HG03558 (cell line): ENCODE results near the gene WFDC8.
"Not testable (repeated sequence)": the region's sequence is repeated elsewhere in the genome, so short reads cannot be mapped to it uniquely, and the experiment has no call there.

Experiments used
- ATAC-seq: cut with Tn5 transposase; IDR thresholded peaks from one replicate; pipeline ENCODE4 v1.9.1; 2021; ENCODE audit warnings: moderate number of reproducible peaks; ENCODE audit not compliant: unreplicated experiment; ENCODE audit errors: extremely low read depth

Gene WFDC8

DNA sequence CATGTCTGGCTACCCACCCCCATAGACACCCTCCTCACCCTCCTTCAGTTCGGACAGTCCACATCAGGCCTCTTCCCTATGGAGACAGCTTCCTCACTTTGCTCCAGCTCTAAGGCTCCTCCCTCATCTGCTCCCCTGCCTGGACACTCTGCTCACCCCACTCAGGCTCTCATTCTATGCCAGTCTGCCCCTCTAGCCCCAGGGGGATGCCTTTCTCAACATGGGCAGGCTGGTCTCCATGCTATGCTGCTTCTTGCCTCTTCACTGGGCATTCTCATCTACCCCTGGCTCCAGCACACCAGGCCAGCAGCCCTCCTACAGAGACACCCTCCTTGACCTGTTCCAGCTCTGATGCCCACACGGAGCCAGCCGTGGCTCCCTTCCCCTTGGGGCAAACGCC lies at the start of gene WFDC8:
Gene WFDC8, minus strand, starts transcription at position 101 of the 400 bp plus-strand sequence. Its CDS starts 37 bp downstream, at position 64.
- ATAC-seq: no peak

DNA sequence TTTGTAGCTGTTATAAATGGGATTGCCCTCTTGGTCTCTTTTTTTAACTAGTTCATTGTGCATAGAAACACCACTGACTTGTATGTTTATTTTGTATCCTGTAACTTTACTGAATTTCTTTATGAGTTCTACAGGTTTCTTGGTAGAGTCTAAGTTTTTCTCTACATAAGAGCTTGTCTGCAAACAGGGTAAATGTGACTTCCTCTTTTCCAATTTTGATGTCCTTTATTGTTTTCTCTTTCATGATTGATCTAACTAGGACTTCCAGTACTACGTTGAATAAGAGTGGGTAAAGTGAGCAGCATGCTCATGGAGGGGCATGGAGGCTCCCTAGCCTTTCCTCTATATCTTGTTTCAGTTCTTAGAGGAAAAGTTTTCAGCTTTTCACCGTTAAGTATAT lies 47.5 kb upstream of the WFDC8 start:
- no peak for ATAC-seq

DNA sequence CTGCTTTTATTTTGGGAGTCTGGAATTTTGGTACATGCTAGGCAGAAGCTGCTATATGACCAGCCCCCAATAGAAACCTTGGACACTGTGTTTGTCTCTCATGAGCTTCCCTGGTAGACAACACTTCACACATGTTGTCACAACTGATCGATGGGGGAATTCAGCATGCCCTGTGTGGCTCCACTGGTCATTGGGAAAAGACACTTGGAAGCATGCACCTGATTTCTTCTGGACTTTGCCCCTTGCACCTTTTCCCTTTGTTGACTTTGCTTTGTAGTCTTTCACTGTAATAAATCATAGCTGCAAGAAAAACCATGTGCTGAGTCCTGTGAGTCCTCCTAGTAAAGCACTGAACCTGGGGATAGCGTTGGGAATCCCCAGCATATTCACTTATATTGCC lies 42.5 kb upstream of the WFDC8 start:
- ATAC-seq: no peak

DNA sequence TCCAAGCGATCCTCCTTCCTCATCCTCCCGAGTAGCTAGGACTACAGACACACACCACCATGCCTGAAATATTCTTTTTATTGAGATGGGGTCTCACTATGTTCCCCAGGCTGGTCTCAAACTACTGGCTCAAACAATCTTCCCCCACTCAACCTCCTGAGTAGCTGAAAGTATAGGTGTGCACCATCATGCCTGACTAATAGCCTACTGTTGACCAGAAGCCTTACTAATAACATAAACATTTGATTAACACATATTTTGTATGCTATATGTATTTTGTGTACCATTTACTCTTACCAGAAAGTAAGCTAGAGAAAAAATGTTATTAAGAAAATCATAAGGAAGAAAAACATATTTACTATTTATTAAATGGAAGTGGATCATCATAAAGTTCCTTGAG lies 38.5 kb upstream of the WFDC8 start:
- no peak for ATAC-seq

DNA sequence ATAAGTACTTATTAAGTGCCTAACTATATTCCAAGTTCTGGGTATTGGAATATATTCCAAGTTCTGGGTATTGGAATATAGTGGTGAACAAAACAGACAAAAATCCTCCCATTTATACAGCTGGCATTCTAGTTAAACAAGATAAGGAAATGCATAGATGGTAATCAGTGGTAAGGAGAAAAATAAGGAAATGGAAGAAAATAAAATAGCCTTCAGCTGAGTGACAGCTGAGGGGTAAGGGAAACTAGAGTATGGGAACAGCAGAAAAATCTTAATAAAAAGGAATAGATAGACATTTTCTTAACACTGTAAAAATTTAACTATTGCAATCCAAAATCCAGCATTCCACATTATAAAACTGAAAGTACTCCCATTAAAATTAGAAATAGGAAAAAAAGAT lies 33.2 kb upstream of the WFDC8 start:
- ATAC-seq: no peak

DNA sequence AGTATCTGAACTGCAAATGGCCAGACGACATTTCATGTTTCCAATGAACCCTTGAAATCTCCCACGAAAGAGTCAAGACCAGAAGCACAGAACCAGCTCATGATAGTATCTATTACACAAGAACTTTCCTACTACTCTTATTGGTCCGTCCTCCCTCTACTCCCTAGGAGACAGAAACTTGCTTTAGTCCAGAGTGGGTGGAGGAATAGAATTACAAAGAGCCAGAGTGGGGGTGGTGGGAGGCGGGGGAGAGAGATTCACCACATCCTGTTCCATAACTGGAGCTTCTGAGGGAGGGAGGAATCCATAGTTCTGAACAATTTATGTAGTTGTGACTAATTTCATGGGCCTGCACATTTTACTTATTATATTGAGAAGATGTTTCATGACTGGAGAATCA lies 32.0 kb upstream of the WFDC8 start:
- no peak for ATAC-seq

DNA sequence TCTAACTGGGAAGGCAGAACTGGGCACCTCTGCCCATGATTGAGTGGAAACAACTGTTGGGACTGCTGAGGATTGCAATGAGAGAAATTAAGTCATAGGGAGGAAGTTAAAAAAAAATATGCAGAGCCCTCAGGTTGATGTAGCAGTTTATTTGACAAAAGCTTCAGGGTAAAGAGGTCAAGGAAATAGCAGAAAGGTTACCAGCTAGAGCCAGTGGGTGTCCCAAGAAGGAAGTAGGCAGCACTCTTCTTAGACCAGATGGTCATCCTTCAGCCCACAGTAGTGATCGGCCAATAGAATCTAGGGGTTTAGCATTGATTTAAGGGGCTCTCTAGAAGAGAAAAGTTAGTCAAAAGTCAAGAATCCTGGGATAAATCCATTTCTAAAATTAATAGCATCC lies 28.7 kb upstream of the WFDC8 start:
- no peak for ATAC-seq

DNA sequence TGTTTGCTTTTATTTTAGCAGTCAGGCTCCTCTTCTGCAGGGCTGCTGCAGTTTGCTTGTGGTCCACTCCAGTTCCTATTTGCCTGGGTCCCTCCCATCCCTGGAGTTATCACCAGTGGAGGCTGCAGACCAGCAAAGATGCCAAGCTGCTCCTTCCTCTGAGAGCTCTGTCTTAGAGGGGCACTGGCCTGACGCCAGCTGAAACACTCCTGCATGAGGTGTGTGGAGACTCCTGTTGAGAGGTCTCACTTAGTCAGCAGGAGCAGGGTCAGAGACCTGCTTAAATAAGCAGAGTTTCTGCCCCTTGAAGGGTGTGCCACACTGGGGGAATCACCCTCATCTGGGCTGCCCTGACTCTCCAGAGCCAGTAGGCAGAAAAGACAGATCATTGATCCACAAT lies 16.2 kb upstream of the WFDC8 start:
- no peak for ATAC-seq

DNA sequence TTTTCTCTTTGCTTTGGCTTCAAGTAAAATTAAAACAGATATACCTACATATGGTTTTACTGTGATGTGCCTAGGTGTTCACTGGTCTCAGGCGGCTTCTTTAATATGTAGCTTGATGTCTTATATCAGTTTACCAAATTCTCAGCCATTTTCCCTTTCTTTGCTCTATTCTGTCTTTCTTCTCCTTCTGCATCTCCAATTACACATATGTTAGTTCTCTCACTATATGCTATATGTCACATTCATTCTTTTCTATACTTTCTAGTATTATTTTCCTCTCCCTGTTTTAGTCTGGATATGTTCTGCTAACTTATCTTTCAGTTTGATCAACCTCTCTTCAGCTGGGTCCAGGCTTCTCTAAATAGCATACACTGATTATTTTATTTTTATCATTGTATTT lies 14.4 kb upstream of the WFDC8 start:
- ATAC-seq: no peak

DNA sequence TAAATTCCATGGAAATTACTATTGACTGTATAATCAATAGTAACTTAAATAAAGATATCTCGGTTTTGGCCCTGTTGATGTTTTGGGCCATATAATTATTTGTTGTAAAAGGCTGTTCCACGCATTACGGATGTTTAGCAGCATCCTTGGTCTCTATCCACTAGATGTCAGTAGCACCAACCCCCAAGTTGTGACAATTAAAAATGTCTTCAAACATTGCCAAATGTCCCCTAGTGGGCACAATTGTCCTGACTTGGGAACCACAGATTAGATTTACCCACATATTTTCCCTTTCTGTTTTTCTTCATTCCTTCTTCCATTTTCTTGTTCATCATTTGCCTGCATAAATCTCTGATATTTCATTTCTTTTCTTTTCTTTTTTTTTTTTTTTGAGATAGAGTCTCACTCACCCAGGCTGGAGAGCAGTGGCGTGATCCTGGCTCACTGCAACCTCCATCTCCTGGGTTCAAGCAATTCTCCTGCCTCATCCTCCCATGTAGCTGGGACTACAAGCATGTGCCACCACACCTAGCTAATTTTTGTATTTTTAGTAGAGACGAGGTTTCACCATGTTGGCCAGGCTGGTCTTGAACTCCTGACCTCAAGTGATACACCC lies 13.6 kb upstream of the WFDC8 start:
- ATAC-seq: no peak

DNA sequence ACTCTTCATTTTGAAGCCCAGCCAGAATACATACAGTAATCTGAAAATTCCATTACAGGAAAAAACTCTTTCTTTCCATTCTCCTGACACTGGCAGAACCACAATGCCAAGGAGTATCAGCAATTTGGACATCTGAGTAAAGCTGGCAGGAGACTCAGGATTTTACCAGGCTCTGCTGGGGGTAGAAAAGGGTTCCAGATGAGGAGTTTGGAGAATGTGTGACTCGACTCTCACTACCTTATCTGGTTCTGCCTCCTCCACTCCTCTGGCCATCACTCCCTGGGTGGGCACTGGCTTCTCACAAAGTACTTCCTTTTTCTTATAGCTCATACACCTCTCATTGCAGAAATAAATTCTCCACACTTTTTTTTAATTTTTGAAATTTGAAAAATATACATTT lies 10.6 kb upstream of the WFDC8 start:
- no peak for ATAC-seq

DNA sequence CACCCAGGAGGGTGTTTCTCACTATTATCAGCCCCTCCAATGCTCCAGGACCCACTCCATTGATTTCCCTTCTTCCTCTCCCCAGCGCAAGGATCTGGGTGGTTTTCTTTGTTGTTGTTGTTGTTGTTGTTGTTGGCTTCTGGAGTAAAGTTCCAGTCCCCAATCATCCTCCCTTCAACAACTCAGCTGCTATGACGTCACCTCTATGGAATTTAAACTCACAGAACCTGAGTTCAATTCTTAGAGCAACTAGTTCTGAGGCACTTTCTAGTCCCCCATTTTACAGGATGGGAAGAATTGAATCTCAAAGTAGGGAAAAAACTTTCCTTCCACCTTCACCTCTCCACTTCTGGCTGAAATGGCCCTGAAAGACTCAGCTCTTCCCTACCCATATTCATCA lies 9.7 kb upstream of the WFDC8 start:
- no peak for ATAC-seq

DNA sequence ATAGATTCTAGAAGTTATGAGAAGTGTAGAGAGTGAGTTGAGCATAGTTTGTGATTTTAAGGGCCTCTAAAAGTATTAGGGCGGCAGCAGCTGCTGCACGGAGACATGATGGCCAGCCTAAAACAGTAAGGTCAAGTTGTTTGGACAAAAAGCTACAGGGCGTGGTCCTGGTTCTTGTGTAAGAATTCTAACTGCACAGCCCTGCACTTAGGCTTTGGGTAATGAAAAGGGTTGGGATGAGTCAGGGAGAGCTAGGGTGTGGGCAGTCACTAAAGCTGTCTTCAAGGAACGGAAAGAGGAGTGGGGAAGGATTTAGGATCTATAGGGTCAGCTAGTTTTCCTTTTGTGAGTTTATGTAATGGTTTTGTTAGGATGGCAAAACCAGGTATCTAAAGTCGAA lies 6.9 kb upstream of the WFDC8 start:
- ATAC-seq: not testable (repeated sequence)

DNA sequence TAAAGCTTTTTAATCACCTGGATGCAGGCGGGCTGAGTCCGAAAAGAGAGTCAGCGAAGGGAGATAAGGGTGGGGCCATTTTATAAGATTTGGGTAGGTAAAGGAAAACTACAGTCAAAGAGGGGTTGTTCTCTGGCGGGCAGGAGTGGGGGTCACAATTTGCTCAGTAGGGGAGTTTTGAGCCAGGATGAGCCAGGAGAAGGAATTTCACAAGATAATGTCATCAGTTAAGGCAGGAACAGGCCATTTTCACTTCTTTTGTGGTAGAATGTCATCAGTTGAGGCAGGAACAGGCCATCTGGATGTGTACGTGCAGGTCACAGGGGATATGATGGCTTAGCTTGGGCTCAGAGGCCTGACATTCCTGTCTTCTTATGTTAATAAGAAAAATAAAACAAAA lies 5.2 kb upstream of the WFDC8 start:
- ATAC-seq: not testable (repeated sequence)

DNA sequence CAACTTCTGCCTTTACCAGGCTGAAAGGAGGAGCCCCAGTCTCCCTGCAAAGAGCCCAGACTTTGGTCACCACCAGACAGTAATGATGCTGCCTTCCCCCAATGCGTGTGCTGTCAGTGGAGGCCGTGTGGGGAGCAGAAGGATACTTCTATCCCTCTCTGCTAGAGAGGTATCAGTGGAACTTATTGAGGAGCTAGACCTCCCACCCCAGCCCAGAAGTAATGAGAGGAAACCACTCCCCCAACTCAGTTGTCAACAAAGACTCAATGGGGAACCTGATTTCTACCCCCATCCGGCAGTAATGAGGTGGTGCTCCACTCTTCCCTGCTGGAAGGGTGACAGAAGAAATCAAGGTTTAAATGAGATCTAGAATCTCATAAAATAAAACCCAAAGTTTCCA lies 4.4 kb upstream of the WFDC8 start:
- no peak for ATAC-seq

DNA sequence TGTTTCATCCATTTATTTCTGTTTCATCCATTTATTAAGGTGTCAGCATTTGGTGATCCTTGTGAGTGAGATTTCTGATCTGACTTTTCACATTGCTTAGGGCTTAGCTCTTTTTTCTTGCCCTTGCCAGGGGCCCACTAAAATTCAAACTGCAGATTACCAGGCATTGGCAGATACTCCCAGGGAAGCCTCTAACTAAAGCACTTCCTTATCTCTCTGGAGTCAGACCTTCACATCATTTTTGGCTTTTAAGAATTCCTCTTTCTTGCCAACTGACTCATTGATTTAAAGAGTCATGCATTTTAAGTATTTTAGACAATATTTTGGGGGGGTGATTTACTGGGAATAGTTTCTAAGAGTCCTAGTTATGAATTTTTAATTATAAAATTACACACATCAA lies 2.6 kb upstream of the WFDC8 start:
- no peak for ATAC-seq

DNA sequence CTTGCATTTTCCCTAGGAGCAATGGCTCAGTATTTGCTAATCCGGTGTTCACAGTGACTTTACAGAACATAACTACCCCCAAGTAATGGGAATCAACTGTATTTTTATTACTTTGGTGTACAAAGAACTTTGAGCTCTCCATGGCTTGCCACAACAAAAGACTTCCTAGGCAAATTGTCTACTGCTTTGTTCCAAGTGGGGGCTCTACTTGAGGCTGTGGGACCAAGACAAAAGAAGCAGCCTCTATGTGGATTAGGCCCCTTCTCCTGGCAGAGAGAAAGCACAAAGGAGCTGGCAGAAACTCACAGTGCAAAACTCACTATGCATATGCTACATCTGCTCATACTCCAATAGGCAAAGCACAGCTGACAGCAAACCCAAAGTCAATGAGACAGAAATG lies 853 bp downstream of the WFDC8 start:
- ATAC-seq: no peak

DNA sequence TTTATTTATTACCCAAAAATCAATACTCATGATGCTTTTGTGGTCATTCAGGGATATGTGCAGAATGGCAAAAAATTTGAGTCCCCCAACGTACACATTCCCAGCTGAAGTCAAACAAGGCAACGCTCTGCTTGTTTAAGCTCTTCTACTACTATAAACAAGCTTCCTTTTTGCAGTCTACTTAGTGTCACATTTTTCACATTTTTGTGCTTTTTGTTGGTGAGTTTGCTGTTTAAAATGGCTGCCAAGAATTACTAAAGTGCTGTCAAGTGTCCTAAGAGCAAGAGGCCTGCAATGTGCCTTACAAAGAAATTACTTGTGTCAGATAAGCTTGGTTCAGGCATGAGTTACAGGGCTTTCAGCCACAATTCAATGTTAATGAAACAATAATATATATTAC lies 2.1 kb downstream of the WFDC8 start:
- ATAC-seq: no peak

DNA sequence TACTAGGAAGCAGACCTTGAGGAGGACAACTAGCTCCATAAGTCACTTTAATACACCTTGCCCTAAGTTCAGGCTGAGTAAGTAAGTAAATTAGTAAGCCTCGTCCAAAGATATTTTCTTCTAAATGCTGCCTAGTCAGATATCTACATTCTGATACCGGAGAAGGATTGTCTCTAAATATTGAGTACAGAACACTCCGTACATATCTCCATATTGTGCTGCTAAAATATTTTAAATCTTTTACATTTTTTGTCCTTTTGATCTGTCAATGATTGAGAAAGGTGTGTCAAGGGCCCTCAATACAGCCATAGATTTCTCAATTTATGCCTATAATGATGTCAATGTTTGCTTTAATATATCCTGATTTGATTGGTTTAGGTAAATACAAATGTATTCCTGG lies 3.2 kb downstream of the WFDC8 start:
- no peak for ATAC-seq

DNA sequence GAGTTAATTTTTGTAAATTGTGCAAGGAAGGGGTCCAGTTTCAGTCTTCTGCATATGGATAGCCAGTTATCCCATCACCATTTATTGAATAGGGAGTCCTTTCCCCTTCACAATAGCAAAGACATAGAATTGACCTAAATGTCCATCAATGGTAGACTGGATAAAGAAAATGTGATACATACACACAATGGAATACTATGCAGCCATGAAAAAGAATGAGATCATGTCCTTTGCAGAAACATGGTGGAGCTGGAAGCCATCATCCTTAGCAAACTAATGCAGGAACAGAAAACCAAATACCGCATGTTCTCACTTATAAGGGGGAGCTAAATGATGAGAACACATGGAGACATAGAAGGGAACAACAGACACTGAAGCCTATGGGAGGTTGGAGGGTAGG lies 9.4 kb downstream of the WFDC8 start:
- not testable (repeated sequence) for ATAC-seq

DNA sequence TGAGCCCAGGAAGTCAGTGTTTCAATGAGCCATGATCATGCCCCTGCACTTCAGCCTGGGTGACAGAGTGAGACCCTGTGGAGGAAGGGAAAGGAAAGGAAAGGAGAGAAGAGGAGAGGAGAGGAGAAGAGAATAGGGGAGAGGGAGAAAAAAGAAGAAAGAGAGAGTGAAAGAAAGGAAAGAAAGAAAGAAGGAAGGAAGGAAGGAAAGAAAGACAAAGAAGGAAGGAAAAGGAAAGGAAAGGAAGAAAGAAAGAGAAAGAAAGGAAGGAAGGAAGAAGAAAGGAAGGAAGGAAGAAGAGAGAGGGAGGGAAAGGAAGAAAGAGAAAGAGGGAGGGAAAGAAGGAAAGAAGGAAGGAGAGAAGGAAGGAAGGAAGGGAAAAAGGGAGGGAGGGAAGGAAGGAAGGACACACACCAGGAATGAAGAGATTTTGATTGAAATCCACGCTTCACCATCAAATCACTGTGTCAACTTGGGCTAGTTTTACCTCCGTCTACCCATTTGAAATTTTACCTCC lies 14.3 kb downstream of the WFDC8 start:
- ATAC-seq: no peak

DNA sequence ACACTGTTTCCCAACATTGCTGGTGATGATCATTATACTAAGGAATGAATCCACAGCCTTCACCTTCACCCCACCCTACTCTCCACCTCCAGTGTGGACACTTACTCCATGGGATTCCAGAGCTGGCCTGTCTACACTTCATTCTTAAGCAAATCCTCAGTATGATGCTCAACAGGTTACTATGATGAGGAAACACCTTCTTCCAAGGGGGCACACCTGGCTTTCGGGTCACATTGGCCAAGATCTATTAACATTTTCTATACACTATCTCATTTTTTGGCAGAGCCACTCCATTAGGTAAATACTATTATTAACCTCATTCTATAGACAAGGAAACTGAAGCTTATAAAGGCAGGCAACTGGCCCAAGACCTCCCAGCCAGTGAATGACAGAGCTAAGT lies 23.9 kb downstream of the WFDC8 start:
- no peak for ATAC-seq

DNA sequence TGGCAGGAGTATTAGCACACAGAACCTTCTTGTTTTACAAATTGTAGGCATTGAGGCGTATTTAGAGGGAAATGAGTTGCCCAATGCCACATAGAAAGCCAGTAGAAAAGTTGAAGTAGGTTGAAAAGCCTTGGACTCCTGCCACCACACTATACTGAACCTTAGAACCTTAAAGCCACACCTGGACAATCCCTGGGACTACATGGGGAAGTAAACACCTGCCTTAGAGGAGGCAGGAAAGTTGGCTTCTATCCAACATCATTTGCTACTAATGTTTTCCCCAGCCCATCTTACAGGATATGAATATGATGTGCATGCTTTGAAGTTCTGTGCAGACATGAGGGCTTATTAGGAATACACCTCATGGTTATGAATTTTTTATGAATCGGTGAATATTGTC lies 26.6 kb downstream of the WFDC8 start:
- ATAC-seq: no peak
